Measurements from ENCODE around the gene BCL6. TPM values are rescaled to one million over a fixed set of nuclear protein-coding genes. Genes with fewer than 3 reads are reported as not detected.

The BCL6 gene
- 100 to 1,000 TPM in 4 of 6 donors, 10 to 100 TPM in 2; 80.4 to 268 (median 119) TPM for total RNA-seq

DNA sequence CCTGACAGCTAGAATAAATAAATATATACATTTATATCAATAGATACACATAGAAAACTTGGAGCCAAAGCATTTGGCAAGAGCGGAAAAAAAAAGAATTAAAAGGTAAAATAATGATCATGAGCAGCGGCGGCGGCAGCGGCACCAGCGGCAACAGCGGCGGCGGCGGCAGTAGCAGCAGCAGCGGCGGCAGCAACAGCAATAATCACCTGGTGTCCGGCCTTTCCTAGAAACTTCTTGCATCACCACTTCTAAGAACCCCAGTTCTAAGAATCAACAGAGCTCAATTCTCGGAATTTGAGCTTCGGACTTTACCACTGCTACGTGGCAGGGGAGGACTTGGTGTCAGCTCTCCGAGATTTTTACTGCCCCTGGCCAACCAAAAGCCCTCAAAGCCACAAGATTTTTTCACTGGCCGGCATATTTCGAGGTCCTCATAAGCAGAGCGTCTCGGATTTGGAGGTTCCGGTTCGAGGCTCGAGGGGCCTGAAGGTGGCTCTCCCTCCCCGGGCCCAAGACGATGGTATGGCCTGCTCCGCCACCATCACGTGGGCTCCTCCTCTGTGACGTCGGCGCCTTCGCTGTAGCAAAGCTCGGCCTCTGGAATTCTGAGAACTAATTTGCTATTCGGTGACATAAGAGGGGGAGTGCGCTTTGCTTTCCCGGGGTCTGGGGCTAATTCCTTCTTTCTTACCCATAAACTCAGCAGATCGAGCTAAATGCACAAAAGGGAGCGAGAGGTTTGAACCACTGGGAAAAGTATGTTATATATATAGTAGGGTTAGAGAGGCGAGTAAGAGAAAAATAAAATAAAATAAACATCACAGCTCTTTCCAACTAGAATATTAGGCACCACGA is at the start of gene BCL6:
Gene BCL6, minus strand, starts transcription at position 268 of the 858 bp plus-strand sequence. CDS start 11,775 bp downstream, outside the sequence.
- Histone ChIP-seq H3K36me3 (no peaks in the 10 kb centered on the region), H3K4me3 (peak within 1 kb of the TSS; percentile 62 to 71 (median 66)), H3K27ac (peak within 1 kb of the TSS; percentile 97 to 99 (median 98)), H3K27me3 (no peaks in the 10 kb centered on the region), H3K9me3 (no peaks in the 10 kb centered on the region), H3K4me1 (peaks cover 30 to 47% (median 33%) of the 10 kb centered on the region in 4 donors)
- TF ChIP-seq POLR2A (IDR thresholded peaks at IDR 0.05) = peak; percentile 59 to 98 (median 94)
- peak; percentile 94 to 98 (median 98) for TF ChIP-seq EP300 (IDR thresholded peaks at IDR 0.05)
- TF ChIP-seq POLR2AphosphoS5 (IDR thresholded peaks at IDR 0.05) = peak; percentile 93 to 99
- TF ChIP-seq CTCF (IDR thresholded peaks at IDR 0.05) = peak in 1 of 6 experiments; percentile 20
- WGBS, 2 donors = 1% methylated on average over 40 of the region's 40 CpGs
- ATAC-seq (ENCODE audit: low FRiP score in 2 of 2) (peak; percentile 85 to 89), DNase-seq (peak; percentile 94)

- H3K27me3 ChIP-seq = no peaks in the 10 kb centered on the region
Measured at GRCh38 chr3:187794731-187795130, 49.5 kb upstream of the BCL6 start.

DNA sequence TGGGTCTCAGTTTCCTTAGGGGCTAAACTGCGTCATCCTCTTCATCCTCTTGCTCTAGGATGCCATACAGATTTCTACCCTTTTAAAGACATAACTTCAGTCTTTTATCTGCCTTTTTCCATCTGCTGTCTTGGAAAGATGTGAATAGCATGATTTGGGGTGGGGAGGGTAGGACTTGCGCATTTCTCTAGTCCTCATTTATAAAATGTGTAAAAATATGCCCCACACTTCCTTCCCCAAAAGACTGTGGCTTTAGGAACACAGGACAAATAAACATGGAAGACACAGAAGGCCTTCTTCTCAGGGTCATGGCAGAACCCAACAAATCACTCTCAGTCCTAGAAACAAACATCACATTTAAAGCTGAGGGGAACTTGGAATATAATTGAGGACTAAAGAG is 48.4 kb upstream of the BCL6 start:
- TF ChIP-seq POLR2AphosphoS5 (IDR thresholded peaks at IDR 0.05) (no peak), EP300 (IDR thresholded peaks at IDR 0.05) (no peak), CTCF (IDR thresholded peaks at IDR 0.05) (no peak), POLR2A (IDR thresholded peaks at IDR 0.05) (no peak)
- no peak overlapping the region for H3K27ac ChIP-seq
- WGBS, 2 donors = 93 to 96% methylated on average over 2 of the region's 2 CpGs

More at GRCh38 chr3:187794731-187795130, 49.5 kb upstream of the BCL6 start:
- no peak for DNase-seq
- no peak for ATAC-seq (ENCODE audit: low FRiP score in 2 of 2)
- Histone ChIP-seq H3K4me1 (peaks cover 0 to 15% (median 5%) of the 10 kb centered on the region in 4 donors), H3K4me3 (no peak overlapping the region), H3K36me3 (no peaks in the 10 kb centered on the region), H3K9me3 (no peaks in the 10 kb centered on the region), H3K27ac (no peak overlapping the region)
- WGBS, 2 donors = 55 to 78% methylated on average over 4 of the region's 4 CpGs
- TF ChIP-seq POLR2AphosphoS5 (IDR thresholded peaks at IDR 0.05) = no peak
- TF ChIP-seq EP300 (IDR thresholded peaks at IDR 0.05) = no peak
- TF ChIP-seq POLR2A (IDR thresholded peaks at IDR 0.05) = no peak
- TF ChIP-seq CTCF (IDR thresholded peaks at IDR 0.05) = no peak

GRCh38 chr3:187792521-187792920 is 47.3 kb upstream of the BCL6 start:
- DNase-seq = no peak
- WGBS, 2 donors = 90% methylated on average over 3 of the region's 3 CpGs
- no peaks in the 10 kb centered on the region for H3K27me3 ChIP-seq
- H3K4me3 ChIP-seq = no peak overlapping the region
- H3K4me1 ChIP-seq = no peaks in the 10 kb centered on the region
- no peaks in the 10 kb centered on the region for H3K9me3 ChIP-seq
- no peak for TF ChIP-seq POLR2AphosphoS5 (IDR thresholded peaks at IDR 0.05)
- TF ChIP-seq EP300 (IDR thresholded peaks at IDR 0.05) = no peak
- TF ChIP-seq POLR2A (IDR thresholded peaks at IDR 0.05) = no peak
- TF ChIP-seq CTCF (IDR thresholded peaks at IDR 0.05) = no peak
- no peak for ATAC-seq (ENCODE audit: low FRiP score in 2 of 2)
- H3K27ac ChIP-seq = no peak overlapping the region
- H3K36me3 ChIP-seq = no peaks in the 10 kb centered on the region

More for the DNA sequence above, 48.4 kb upstream of the BCL6 start:
- H3K27me3 ChIP-seq = no peaks in the 10 kb centered on the region
- no peak overlapping the region for H3K4me3 ChIP-seq
- peaks cover 0 to 6% (median under 1%) of the 10 kb centered on the region in 4 donors for H3K4me1 ChIP-seq
- DNase-seq (no peak), ATAC-seq (ENCODE audit: low FRiP score in 2 of 2) (no peak)
- no peaks in the 10 kb centered on the region for H3K9me3 ChIP-seq
- H3K36me3 ChIP-seq = no peaks in the 10 kb centered on the region
